Mucosa of descending colon (tissue), 3 donors: ENCODE results near the gene LRRC74B. TPM values are rescaled to one million over a fixed set of nuclear protein-coding genes. Genes with fewer than 3 reads are reported as not detected.

Experiments
- ATAC-seq: fragments of 200-7000 bp; cut with Tn5 transposase; one replicate; pipeline ENCODE4 v1.9.1; 2020; ENCODE audit warnings: mild to moderate bottlenecking, moderate library complexity
- DNase-seq, 3 donors: peaks; one replicate each; pipeline ENCODE4 v3.0.0-alpha.2; 2020
- H3K36me3 ChIP-seq: fragments of 200-600 bp; one replicate; pipeline ENCODE4 v1.8.0; 2021; ENCODE audit warnings: low read depth, mild to moderate bottlenecking
- H3K4me1 ChIP-seq: fragments of 200-600 bp; one replicate; pipeline ENCODE4 v1.8.0; 2021; ENCODE audit warnings: low read depth, mild to moderate bottlenecking
- H3K4me3 ChIP-seq: fragments of 200-600 bp; one replicate; pipeline ENCODE4 v1.8.0; 2021; ENCODE audit warnings: mild to moderate bottlenecking
- H3K9me3 ChIP-seq: fragments of 200-600 bp; one replicate; pipeline ENCODE4 v1.8.0; 2021; ENCODE audit warnings: mild to moderate bottlenecking
- CTCF ChIP-seq: fragments of 200-600 bp; IDR thresholded peaks from one replicate; pipeline ENCODE4 v1.8.0; 2022; ENCODE audit warnings: antibody characterized with exemption, mild to moderate bottlenecking
- intact Hi-C, 2 donors: fragments of 100-400 bp; cut with DNase I in 1 of 2; cut with micrococcal nuclease in 1 of 2; formaldehyde crosslinking; loops; one replicate each; pipeline versions ENCODE4 v1.11.0 to v1.11.1; 2022; cut with DNase I, micrococcal nuclease
- long read RNA-seq, 2 donors: library from polyadenylated mRNA; unstranded; transcript quantifications; one replicate each; pipeline ENCODE4 v2.0.0, GENCODE V29; 2019 to 2021
- total RNA-seq, 3 donors: library from RNA; stranded (reverse); fragmentation: NEBNext Ultra II Directional in 2 of 3; extraction: Animal tissue kit (Norgen Biotek cat#: 25700) in 2 of 3; gene quantifications; one replicate each; pipeline versions ENCODE4 v1.2.1 to v1.2.4, GENCODE V29; 2021 to 2023
- donor health status: DM: no; HTN: no; CAD: no; lungs with moderate emphysema.
- donor health status: DM: no; HTN: no; CAD: no.
- donor health status: DM: no; HTN: yes; CAD: no.

The LRRC74B gene, protein sequence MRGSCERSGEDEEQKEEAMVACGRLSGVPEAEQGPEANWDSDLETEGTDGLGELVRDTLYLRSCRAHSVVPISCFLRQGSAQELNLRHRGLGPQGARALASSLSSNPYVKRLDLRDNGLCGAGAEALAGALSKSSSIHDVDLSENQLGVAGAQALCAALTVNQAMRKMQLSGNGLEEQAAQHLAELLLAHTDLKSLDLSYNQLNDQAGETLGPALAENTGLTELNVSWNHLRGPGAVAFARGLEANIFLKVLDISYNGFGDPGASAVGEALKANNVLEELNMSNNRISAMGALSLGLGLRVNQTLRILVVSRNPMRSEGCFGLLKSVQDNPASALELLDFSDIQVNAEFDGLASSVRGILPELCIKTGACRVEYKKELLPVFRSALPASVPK
- total RNA-seq: under 1 TPM in 1 of 3 donors, not detected in 2; 0.31 TPM
- long read RNA-seq, donor 1: 0 reads
- long read RNA-seq, donor 2: 0 reads

- H3K4me3 ChIP-seq: no peak within 1 kb of the TSS
- peaks cover 15% of the 10 kb centered on the region for H3K4me1 ChIP-seq
- TF ChIP-seq CTCF: no peak
- no peaks in the 10 kb centered on the region for H3K9me3 ChIP-seq
- ATAC-seq (peak; percentile 91), DNase-seq (peak; percentile 86 to 90 (median 88))
- no peaks in the 10 kb centered on the region for H3K36me3 ChIP-seq
- intact Hi-C loops: no loop called here
These were observed at the start of gene LRRC74B for GRCh38 chr22:21045585-21046294. TSS of gene LRRC74B (plus strand) at chr22:21045946. CDS start at chr22:21045987, 41 bp downstream.

GRCh38 chr22:20996031-20996410 lies 49.7 kb upstream of the LRRC74B start:
- DNase-seq (no peak), ATAC-seq (no peak)
- intact Hi-C loops: no loop called here
- H3K36me3 ChIP-seq: no peaks in the 10 kb centered on the region
- no peak overlapping the region for H3K4me3 ChIP-seq
- H3K9me3 ChIP-seq: no peaks in the 10 kb centered on the region
- TF ChIP-seq CTCF: no peak
- H3K4me1 ChIP-seq: peaks cover 17% of the 10 kb centered on the region

- Histone ChIP-seq H3K9me3 (no peaks in the 10 kb centered on the region), H3K4me1 (peaks cover 18% of the 10 kb centered on the region), H3K36me3 (no peaks in the 10 kb centered on the region), H3K4me3 (no peak overlapping the region)
- no peak for TF ChIP-seq CTCF
- ATAC-seq: no peak
- intact Hi-C loops: no loop called here
- peak in 1 of 3 donors; percentile 34 for DNase-seq
These were observed 48.9 kb upstream of the LRRC74B start for GRCh38 chr22:20996598-20997535.

- ATAC-seq (no peak), DNase-seq (peak in 1 of 3 donors; percentile 46)
- H3K9me3 ChIP-seq: no peaks in the 10 kb centered on the region
- H3K4me1 ChIP-seq: peaks cover 18% of the 10 kb centered on the region
- no peak overlapping the region for H3K4me3 ChIP-seq
- intact Hi-C loops: no loop called here
- no peaks in the 10 kb centered on the region for H3K36me3 ChIP-seq
- TF ChIP-seq CTCF: no peak
These were observed 48.0 kb upstream of the LRRC74B start for GRCh38 chr22:20997536-20998257.
